ENCODE measurements around the gene NDUFV2.

DNA sequence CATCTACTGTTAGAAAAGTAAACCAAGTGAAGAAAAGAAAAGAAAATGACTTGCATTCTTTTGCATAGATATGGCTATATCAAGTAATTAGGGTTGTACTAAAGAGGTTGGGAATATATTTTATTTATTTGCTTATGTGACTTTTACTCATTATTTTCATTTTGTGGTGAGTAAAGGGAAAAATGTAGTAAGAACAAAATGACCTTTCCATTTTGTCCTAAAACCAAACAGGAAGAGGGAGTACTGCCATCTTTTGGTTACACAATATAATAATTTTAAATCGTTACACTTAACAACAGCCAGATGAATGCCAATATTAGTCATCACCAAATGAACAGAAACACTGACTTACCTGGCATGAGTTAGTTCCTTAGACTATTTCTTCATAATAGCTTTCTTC, 47.3 kb upstream of the NDUFV2 start:
- no peak for TF ChIP-seq EZH2 (IDR thresholded peaks at IDR 0.05; ENCODE audit: low read length)
- TF ChIP-seq, protein P1, sequence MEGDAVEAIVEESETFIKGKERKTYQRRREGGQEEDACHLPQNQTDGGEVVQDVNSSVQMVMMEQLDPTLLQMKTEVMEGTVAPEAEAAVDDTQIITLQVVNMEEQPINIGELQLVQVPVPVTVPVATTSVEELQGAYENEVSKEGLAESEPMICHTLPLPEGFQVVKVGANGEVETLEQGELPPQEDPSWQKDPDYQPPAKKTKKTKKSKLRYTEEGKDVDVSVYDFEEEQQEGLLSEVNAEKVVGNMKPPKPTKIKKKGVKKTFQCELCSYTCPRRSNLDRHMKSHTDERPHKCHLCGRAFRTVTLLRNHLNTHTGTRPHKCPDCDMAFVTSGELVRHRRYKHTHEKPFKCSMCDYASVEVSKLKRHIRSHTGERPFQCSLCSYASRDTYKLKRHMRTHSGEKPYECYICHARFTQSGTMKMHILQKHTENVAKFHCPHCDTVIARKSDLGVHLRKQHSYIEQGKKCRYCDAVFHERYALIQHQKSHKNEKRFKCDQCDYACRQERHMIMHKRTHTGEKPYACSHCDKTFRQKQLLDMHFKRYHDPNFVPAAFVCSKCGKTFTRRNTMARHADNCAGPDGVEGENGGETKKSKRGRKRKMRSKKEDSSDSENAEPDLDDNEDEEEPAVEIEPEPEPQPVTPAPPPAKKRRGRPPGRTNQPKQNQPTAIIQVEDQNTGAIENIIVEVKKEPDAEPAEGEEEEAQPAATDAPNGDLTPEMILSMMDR (optimal IDR thresholded peaks at IDR 0.05 in 1 of 3, IDR thresholded peaks at IDR 0.05 in 1 of 3, conservative IDR thresholded peaks at IDR 0.05 in 1 of 3; ENCODE audit: extremely low read depth in 1 of 3, insufficient read depth in 2 of 3, low read length in 3 of 3) = peak in 2 of 3 experiments; percentile 3 to 18

All from keratinocyte (primary cell).